Measurements from ENCODE around the gene HS3ST3A1. TPM values are rescaled to one million over a fixed set of nuclear protein-coding genes. Genes with fewer than 3 reads are reported as not detected.

Gene HS3ST3A1
- total RNA-seq, 1 donor from 2014 or later = 14.2 TPM

DNA sequence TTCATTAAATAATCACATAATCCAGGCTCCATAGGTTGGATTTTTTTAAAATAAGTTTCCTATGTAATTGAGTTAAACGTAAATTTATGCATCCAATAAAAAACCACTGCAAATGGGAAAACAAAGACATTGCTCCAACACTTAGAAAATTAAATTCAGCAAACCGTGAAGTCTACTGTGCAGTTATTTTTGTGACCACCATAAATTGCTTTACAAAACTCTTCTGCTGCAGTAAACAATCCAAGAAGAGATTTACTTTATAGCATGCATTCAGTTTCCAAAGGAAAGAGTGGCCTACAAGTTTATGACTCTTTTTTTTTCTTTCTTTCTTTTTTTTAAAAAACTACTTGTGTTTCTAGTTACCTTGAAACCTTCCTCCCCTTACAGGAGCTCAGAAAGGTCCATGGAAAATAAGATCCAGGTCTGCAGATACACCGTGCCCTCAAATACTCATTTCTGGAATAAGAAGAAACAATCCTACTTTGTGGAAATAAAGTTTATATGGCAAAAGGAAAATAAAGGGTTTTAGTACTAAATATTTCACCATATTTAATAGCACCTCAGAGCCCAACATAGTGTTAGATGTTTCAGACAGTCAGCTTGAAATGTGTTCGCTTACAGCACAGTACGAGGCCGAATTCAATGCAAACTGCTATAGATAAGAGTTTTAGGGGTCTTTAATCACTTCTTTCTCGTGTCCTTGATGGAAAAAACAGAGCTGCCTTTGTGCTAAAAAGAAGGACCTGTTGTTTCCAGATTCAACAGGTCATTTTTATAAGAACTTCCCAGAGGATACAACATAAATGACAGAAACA lies 3.2 kb downstream of the HS3ST3A1 start:
- DNase-seq (ENCODE audit: extremely low read depth, low read depth, low spot score) = no peak

DNA sequence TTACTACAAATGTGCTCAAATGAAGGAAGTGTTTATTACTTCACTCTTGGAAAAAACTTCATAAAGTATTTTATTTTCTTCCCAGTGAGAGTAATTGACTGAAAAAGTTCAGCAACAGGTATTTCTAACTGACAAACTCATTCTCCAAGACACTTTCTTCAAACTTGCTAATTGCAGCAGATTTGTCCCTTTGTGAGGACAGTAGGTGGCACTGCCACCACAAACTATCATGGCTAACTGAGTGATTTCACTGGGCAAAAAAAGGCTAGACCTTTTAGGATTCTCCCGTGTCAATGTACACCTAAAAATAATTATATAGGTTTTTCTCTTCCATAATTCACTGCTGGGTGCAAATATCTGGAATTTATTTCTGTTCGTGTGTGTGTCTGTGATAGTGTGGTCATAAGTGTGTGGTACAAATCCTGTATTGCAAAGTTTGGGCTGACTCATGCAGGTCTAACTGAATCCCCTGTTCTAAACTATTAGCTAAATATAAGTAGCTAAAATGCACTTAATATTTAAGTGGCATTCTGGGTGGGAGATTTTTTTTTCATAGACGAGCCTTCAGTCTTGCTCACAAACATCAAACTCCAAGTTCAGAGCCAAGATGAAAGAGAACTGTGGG lies 3.9 kb downstream of the HS3ST3A1 start:
- DNase-seq (ENCODE audit: extremely low read depth, low read depth, low spot score) = no peak

DNA sequence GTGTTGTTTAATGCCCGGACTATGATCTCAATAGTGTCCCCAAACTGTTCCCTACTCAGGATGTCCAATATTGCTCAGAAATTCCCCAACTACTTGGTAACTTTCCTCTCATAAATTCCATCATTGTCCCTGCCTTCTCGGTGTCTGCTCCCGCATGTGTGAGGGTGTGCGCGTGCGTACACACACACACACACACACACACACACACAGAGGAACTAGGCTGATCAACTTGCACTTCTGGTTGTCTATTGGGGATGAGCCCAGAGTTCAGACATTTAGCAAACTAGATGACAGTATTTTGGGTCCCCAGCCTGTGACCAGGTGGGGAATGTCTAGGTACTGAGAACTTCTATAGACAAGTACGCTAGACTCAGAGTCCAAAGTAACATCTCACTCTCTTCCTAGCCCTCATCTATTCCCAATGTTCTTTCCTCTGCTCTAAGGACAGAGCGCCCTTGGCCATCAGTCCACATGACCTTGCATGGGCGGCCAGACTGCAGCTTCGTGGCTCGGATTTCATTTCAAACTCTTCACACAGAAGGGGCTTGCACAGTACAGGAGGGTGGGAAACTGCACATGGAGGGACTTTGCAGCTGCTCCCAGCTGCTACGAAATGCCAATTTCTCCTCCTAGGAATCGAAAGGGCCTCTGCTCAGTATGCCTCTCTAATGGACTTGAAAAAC lies 5.3 kb downstream of the HS3ST3A1 start:
- DNase-seq (ENCODE audit: extremely low read depth, low read depth, low spot score) = no peak

DNA sequence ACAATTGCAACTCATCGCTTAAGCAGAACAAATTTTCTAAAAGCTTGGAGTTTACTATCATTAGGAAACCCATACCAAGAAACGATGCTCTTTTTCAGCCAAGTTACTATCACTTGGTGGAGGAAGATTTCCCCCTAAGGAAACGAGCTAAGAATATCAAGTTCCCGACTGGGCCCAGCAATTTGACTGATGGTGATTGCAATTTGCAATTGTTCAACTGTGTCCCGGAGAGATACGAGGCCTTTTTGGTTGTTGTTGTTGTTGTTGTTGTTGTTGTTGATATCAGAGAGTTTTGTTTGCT lies 6.2 kb downstream of the HS3ST3A1 start:
- DNase-seq (ENCODE audit: extremely low read depth, low read depth, low spot score) = no peak

DNA sequence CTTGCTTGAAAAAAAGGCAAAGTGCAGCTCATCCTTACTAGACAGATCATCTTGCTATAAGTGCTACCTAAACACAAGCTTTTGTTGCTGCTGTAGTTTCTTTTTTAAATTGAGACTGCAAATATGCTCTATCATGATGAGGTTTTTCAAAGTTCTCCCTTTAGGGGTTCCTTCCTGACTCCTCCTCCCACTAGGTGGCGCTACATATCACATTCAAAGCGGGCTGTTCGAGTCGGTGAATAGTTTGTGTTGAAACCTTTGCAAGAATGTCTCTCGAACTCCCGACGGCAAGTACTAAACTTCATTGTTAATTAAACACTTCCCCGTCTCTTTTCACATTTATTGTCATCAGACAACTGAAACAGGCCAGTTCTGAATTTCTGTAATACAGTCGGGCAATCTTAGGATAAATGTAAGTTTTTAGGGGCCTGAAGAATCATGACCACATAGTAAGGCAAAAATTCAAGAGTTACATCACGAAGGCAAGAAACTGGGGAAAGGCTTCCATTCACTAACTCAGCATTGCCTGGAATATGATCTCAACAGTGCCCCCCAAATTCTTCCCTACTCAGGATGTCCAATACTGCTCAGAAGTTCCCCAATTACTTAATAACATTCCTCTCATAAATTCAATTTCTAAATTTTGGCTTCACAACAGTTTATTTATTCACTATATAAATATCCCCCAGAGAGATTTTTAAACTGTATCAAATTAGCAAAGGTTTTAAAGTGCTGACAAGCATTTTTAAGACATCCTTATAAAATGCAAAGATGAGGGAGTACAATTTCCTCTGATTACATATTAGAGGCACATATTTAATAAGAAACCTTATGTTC lies 6.7 kb downstream of the HS3ST3A1 start:
- peak; percentile 37 for DNase-seq (ENCODE audit: extremely low read depth, low read depth, low spot score)

DNA sequence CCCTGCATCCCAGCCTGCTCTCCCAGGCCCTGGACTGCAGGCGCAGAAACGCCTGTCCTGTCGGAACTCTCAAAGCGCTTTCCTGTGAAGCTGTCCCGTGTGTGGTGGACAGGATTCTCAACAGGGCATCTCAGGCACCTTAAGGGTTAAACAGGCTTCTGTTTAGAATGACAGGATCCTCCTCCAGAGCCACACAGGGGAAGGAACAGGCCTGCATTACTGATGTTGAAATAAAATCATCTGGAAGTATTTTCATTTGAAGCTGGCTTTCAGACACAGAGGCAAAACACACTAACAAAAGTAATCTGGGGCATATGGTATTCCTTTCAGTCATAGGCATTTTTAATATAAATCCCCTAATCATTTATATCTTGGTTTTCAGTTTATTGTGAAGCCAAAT lies 7.4 kb downstream of the HS3ST3A1 start:
- DNase-seq (ENCODE audit: extremely low read depth, low read depth, low spot score) = no peak

DNA sequence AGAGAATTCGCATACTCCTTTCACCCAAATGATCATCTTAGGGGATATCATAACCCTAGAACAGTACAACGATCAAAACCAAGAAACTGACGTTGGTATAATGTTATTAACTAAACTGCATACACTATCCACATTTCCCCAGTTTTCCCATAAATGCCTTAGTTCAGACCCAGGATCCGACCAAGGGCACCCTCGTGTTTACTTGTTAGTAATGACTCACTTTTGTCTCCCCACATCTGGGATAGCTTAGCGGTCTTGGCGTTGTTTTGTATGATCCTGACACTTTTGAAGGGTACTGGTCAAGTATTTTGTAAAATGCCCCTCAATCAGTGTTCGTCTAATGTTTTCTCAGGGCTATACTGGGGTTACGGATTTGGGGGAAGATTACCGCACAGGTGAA lies 8.0 kb downstream of the HS3ST3A1 start:
- no peak for DNase-seq (ENCODE audit: extremely low read depth, low read depth, low spot score)

DNA sequence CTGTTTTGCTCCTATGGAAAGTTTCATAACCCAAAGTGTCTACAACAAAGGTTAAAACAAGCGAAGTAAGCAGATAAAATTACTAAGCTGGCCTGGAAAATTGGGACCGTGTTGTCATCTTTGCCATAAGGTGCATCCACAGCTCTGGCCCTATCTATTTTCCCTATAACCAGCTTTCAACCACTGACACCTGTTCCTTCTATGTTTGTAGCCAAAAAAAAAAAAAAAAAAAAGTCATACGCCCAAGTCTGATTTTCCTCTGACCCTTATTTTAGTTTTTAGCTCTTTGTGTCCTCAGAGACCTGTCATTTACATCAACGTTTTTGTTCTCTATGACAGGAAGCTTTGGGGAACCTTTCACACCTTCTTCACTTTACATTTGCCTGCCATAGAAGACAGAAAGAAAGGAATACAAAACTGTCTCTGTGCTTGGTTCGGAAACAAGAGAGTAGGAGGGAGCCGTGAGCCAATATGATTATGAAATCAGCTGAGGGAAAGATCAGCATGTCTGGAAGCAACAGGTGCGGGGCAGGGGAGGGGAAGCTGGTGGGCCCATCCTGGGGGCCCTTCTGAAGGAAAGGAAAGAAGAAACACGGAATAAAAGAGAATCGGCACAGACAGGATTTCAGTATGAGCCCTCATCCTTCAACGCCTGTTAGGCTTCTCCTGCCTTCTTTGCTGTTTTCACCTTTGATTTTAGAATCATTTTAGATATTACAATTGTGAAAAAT lies 8.5 kb downstream of the HS3ST3A1 start:
- no peak for DNase-seq (ENCODE audit: extremely low read depth, low read depth, low spot score)

DNA sequence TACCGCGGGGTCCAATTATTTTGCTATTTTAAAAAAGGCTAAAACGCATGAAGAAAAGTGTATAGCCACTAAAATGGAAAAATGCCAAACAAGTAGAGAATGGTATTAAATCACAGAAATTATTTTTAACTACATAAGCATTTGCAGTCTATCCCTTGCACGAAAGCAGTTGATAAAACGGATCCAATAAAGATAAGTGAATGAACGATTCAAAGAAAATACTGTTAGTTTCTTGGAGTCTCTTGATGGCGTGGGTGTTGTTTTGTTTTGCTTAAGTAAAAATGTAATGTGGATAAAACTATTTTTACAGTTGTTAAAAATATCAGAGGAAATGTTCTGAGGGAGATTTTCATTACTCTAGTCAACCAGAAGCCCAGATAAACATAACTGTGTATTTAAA lies 9.3 kb downstream of the HS3ST3A1 start:
- DNase-seq (ENCODE audit: extremely low read depth, low read depth, low spot score) = no peak

DNA sequence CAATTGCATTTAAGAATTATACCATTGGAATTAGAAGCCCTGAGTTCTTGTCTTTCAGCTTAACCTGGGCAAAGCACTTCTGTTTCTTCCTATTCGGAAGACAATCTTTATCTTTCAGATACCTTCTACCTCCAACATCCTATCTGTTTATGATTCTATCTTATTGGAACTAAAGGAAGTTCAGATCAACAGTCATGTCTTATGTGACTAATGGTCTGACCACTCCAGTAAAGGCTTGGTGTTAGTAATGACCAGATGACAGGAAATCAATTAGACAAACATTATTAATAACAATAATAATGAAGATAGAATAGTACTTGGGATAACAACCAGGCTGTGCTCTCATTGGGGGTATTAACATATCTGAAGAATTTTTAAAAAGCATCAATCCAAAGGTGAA lies 11.3 kb downstream of the HS3ST3A1 start:
- no peak for DNase-seq (ENCODE audit: extremely low read depth, low read depth, low spot score)

DNA sequence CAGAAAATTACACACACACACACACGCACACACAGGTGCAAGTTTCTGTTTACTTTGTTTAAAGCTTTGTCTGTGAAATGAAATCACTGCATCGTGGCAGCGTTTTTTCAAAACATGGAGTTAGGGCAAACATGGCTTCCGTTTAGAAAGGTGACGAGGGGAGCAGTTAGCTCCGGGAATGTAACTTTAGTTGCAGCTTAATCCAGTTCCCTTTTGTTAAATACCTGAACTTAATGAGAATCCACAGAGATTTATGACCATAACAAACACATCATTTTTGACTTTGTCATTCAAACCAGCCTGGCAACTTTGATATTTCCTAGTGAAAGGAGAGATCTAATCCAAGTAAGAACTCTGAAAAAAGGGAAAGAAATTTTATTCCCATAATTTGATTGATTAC lies 12.1 kb downstream of the HS3ST3A1 start:
- no peak for DNase-seq (ENCODE audit: extremely low read depth, low read depth, low spot score)

DNA sequence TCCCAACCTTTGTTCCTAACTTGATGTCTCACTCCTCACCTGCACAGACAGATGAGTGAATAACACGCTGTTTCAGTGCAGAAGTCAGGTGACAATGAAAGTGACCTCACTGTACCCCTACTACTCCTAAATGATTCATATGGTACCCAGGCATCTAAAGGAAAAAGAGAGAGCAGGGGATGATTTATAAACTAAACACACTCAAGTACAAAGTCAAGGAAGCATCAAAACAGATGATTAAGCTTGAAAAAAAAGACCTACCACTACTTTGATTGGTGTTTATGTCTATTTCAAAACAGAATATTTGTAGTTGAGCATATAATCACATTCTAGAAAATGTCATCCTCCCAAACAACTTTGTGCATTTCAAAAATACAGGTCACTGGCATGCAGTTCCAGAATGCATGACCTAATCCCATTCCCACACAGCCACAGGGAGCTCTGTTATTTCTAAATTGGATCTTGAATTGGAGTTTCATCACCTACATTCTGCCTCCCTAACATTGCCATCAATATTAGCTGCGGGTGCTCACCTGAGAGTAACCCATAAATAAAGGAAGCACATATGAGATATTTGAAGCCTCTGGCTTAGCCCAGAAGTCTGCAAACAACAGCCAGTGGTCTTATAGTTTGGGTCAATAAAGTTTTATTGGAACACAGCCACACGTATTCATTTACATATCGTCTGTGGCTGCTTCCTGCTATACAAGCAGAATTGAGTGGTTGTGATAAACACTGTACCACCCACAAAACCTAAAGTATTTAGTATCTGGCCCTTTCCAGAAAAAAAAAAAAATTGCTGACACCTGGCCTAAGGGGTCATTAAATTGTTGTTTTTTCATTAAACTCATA lies 14.0 kb downstream of the HS3ST3A1 start:
- no peak for DNase-seq (ENCODE audit: extremely low read depth, low read depth, low spot score)

DNA sequence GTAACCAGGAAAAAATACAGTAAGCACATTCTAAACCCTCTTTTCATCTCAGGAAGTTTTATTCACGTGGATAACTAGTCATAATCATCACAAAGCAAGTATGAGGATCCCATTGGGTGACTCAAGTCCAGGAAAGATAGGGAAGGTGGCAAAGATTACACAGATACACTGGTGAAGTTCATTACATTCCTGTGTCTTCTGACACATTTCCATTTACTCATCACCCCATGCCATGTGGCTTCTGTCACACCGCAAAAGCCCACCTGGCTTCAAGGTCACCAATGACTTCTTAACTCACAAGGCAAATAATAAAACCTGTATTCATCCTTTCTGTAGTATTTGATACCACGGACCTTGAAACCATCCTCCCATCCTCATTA lies 17.0 kb downstream of the HS3ST3A1 start:
- DNase-seq (ENCODE audit: extremely low read depth, low read depth, low spot score) = no peak

DNA sequence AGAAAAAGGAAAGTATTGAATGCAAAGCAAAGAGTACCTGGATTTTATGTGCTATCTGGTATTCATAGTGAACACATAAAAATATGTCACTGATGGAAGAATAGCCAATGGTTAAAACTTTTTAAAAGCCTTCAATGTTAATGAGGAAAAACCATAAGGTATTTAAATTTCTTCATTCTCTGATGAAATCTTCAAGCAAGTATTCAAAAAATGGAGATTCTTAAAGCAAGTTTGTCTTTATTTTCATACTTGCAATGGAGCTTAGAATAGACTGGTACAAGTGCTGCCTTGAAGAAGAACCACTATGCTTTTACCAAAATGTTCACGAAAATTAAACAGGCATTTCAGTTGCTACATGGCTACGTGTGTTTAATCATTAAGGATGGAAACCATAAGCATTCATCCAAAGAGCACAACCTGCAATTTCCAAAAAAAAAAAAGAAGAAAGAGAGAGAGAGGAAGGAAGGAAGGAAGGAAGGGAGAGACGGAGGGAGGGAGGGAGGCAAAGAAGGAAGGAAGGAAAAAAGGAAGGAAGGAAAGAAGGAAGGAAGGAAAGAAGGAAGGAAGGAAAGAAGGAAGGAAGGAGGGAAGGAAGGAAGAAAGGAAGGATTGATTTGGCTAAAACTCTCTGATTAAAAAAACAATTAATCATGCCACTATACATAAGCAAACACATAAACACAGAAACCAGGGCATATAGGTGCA lies 17.6 kb downstream of the HS3ST3A1 start:
- no peak for DNase-seq (ENCODE audit: extremely low read depth, low read depth, low spot score)

DNA sequence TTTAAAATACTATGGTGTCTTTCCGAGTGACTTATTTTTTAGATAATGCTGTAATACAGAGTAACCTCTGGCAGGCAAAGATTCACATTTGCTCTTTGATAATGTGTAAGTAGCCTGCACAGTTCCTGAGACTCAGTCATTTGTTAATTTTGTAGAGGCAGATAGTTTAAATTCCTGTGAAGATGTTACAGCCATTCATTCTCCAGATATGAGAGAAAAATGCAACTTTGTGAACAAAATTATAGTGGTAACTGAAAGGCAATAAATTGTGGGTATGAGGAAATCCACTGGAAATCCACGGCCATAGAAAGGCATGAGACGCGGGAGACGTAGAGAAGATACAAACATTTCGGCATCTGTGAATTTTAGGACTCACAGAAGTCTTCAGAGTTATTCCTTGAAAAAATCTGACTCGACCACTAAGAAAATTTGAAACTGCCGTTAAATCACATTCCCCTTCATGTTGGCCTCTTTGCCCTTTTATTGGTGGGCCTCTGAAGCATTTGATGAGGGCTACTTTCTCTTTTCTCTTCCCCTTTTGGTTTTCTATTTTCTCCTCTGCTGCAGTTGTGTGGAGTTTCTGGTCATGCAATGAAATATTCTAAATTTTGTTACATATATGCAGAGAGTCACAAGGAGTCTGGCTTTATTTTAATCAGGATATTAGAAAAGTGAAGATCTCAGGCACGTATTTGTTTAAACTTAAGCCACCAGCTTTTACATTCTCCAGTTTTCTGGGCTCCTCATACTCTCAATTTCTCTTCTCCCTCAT lies 18.8 kb downstream of the HS3ST3A1 start:
- no peak for DNase-seq (ENCODE audit: extremely low read depth, low read depth, low spot score)

DNA sequence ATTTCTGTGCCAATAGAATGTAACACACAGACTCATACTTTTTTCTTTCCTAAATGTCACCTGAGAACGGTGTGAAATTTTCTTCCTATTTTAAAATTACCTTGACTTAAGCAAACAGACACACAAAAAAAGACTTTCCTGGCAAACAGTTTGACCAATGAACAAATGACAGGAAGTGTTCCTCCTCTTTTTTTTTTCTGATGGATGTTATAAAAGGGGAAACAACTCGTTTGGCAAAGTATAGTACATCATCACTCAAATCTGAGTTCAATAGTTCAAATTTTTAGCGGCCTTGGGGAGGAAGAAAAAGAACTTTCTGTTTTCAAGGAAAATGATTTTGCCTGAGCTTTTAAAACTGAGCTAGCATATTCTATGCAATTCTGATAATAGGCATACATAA lies 19.8 kb downstream of the HS3ST3A1 start:
- no peak for DNase-seq (ENCODE audit: extremely low read depth, low read depth, low spot score)

DNA sequence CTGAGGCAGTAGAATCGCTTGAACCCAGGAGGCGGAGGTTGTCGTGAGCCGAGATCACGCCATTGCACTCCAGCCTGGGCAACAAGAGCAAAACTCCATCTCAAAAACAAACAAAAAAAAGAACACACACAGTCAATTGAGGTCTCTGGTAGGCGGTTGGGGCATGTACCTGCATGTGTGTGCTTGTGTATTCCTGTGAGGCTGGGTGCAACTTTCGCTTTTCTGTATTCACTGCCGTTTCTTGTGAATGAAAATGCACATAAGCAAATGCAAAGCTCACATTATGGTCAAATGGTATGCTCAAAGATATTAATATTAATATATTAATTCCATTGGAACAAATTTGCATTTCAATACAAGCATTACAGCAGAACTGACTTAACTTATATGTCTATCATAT lies 20.9 kb downstream of the HS3ST3A1 start:
- no peak for DNase-seq (ENCODE audit: extremely low read depth, low read depth, low spot score)
